Mesodermal cell (in vitro differentiated cells): ENCODE measurements around the gene ITSN1.

Source experiments
- H3K27ac ChIP-seq: 2 replicates; pipeline ENCODE4 v1.7.0; 2013; ENCODE audit warnings: mild to moderate bottlenecking, low read depth, low read length, moderate library complexity; ENCODE audit not compliant: severe bottlenecking
- H3K36me3 ChIP-seq: 2 replicates; pipeline ENCODE4 v1.7.1; 2013; ENCODE audit warnings: mild to moderate bottlenecking, low read length, moderate library complexity; ENCODE audit not compliant: control insufficient read depth, insufficient read depth
- H3K4me1 ChIP-seq: one replicate; pipeline ENCODE4 v1.7.1; 2013; ENCODE audit warnings: mild to moderate bottlenecking, low read length; ENCODE audit not compliant: insufficient read depth, control insufficient read depth, poor library complexity, severe bottlenecking
- H3K4me3 ChIP-seq: 2 replicates; pipeline ENCODE4 v1.7.0; 2013; ENCODE audit warnings: low read length, control low read depth, mild to moderate bottlenecking; ENCODE audit not compliant: insufficient read depth, poor library complexity, severe bottlenecking; ENCODE audit errors: extremely low read depth
- H3K9me3 ChIP-seq: 2 replicates; pipeline ENCODE4 v1.7.1; 2013; ENCODE audit warnings: mild to moderate bottlenecking, low read length, moderate library complexity; ENCODE audit not compliant: control insufficient read depth
- WGBS, 2 experiments: methylation state at CpG; one replicate each; pipeline ENCODE4 v1.1.5; 2013; ENCODE audit warnings: missing lambda C conversion rate in 2 of 2; ENCODE audit not compliant: insufficient coverage in 2 of 2; 5-methylcytosine and 5-hydroxymethylcytosine counted together

The ITSN1 gene

DNA sequence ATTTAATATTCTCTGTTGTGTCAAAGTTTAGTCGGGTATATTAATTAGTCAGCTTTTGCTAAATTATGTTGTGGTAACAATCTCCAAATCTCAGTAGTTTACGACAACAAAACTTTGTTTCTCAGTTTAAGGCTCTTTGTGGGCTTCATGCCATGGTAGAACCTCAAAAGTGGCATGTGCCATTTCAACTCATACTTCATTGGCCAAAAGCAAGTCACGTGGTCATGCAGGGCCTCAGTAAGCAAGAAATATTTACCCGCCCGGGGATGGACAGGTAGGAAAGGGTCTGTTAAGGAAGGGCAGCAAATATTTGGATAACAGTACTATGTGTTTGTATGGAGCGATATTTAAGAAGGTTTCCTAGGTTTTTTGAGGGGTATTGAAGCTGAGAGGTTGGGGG, 38.6 kb downstream of the ITSN1 start:
- H3K27ac ChIP-seq = no peak overlapping the region
- no peaks in the 10 kb centered on the region for H3K9me3 ChIP-seq
- peaks cover 5% of the 10 kb centered on the region for H3K36me3 ChIP-seq
- H3K4me1 ChIP-seq = peaks cover 27% of the 10 kb centered on the region
- WGBS, 2 experiments = 94 to 100% methylated on average over 4 of the region's 6 CpGs
- H3K4me3 ChIP-seq = no peak overlapping the region

DNA sequence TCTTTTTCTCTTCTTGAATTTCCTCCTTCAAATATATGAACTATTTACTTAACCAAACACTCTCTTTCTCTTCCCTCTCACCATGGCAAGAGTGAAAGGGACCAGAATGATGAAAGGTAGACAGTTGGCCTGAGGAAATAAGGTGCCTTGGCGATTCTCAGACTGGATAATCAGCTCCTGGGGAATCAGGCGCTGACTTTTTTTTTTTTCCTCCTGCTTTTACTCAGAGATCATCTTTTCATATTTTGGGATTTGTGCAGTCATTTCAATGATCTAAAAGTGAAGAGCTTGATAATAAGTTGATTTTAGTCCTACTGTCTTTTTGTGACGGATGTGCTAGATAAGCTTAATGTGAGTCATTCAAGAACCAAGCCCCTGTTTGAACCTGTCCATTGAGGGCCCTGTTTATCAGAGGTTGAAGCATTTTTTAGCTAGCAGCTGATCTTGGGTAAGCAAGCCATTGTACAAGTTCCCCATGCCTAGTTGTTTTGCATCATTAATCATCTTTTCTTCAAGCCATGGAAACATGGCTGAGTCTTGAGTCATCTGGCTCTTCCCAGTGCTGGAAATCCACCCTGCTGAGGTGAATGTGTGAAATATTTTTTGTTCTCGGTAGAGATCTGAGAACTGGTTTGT, 40.8 kb downstream of the ITSN1 start:
- Histone ChIP-seq H3K4me3 (no peak overlapping the region), H3K4me1 (peaks cover 43% of the 10 kb centered on the region), H3K27ac (peak overlapping the region; percentile 95), H3K9me3 (no peaks in the 10 kb centered on the region), H3K36me3 (peaks cover 2% of the 10 kb centered on the region)
- 57 to 78% methylated on average over 1 to 2 of the region's 4 CpGs for WGBS, 2 experiments

DNA sequence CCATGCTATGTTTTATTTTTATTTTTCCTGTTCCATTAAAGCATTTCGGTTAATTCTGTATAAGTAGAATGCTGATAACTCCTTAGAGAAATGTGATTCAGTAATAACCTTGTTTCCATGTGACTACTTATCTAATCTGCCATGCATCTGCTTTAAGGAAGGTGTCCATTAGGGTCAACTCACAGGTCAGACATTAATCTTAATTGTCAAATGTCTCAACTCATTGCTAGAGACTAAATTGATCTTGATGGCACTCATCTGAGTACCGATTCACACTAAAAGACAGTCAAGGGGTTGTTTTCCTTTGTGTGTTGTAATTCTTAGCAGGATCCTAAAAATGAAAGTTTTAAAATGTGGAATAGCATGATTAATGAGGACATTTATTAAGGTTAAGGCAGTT, 41.8 kb downstream of the ITSN1 start:
- peak overlapping the region; percentile 95 for H3K27ac ChIP-seq
- no peak overlapping the region for H3K4me3 ChIP-seq
- H3K4me1 ChIP-seq = peaks cover 47% of the 10 kb centered on the region

DNA sequence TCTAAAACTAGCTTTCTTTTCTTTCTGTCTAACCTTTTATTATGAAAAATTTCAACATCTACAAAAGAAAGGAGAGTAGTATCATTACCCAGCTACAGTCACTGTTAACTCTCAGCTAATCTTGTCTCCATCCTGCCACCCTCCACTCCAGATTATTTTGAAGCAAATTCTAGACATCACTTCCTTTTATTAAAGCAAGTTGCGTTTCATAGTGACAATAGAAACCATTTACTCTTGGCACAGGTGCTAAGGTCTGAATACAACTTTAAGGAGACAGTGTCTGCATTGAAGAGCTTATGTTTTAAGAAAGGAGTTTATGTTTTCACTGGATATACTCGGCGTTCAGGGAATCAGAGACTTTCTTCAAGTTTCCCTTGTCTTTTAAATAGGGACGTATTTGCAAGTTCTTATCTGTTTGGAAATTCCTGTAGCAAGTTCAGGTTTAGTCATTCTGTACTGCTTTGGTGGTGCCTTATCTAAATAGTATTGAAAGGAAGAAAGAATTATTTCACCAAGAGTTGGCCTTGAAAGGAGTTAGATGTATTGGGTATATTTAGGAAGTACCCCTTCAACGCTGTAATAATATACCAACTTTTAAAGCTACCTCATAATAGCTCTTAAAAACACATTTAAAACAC, 42.7 kb downstream of the ITSN1 start:
- Histone ChIP-seq H3K9me3 (no peaks in the 10 kb centered on the region), H3K4me1 (peaks cover 47% of the 10 kb centered on the region), H3K4me3 (no peak overlapping the region), H3K36me3 (peaks cover 6% of the 10 kb centered on the region), H3K27ac (peak overlapping the region; percentile 95)
- WGBS, 2 experiments = 16 to 35% methylated on average over 3 to 4 of the region's 5 CpGs

More for the DNA sequence above, 41.8 kb downstream of the ITSN1 start:
- no peaks in the 10 kb centered on the region for H3K36me3 ChIP-seq
- no peaks in the 10 kb centered on the region for H3K9me3 ChIP-seq
- no CpG with 5 or more reads among the region's 2 CpGs for WGBS, 2 experiments

DNA sequence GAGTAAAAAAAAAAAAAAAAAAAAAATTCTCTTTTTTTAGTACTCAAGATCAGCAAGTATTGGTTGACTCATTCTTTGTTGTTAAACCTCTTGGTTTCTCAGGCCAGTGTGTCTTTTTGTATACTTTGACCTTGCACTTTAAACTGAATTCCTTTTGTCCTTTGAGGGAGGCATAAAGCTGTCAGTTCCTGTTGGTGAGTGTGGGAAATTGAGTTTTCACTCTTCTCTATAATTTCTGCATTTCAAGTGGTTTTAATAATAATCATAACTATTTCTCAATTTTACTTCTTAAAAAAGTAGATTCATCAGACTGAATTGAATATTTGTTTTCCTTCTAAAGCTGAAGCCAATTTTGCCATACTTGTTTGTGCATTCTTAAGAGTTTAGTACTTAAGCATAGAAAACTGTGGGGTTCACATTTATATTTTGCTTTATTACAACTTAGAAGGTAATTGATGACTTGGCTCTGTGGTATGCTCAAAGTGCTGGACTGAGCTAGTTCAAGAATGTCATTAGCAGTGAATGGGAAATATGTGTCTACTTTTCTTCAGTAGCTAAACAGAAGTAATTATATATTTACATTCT, 43.4 kb downstream of the ITSN1 start:
- H3K9me3 ChIP-seq = no peaks in the 10 kb centered on the region
- peaks cover 6% of the 10 kb centered on the region for H3K36me3 ChIP-seq
- H3K27ac ChIP-seq = peak overlapping the region; percentile 95
- H3K4me3 ChIP-seq = no peak overlapping the region
- H3K4me1 ChIP-seq = peaks cover 52% of the 10 kb centered on the region

DNA sequence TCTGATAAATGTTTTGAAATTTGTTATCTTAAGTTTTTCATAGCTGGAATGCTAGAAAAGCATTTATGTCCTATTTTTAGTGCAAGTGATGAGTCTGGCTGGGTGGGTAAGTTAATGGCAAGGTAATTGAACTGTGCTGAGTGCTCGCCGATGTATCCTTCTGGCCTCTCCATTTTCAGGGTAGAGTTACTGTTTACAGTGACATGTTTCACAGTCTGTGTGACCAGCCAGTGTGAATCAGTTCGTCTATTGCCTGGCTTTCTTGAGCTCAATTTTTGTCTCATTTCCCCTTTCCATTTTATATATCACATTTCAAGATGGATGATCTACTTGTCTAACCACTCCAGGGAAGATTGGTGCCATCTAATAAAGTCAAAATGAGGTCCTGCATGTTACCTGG, 44.1 kb downstream of the ITSN1 start:
- peak overlapping the region; percentile 95 for H3K27ac ChIP-seq
- H3K4me3 ChIP-seq = no peak overlapping the region
- no peaks in the 10 kb centered on the region for H3K9me3 ChIP-seq
- peaks cover 6% of the 10 kb centered on the region for H3K36me3 ChIP-seq
- 38 to 100% methylated on average over 1 of the region's 3 CpGs for WGBS, 2 experiments
- peaks cover 52% of the 10 kb centered on the region for H3K4me1 ChIP-seq

DNA sequence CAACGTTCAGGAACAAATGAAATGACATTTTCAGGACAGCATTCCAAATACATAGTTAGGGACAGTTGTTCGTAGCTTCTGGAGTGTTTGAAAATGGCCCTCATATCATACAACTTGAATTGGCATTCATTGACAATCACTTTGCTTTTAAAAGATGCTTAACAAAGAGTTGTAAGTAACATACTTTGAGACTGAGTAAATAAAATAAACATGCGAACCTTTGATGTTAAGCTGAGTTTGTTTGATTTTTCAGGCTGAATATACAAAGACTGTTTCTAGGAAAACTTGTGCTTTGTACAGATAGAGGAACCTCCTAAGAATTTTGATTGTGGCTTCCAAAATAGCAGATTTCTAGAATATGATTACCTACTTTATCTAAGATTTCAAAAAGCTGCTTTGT, 45.3 kb downstream of the ITSN1 start:
- 80% methylated on average over 1 of the region's 3 CpGs; no CpG with 5 or more reads in 1 of the 2 experiments for WGBS, 2 experiments
- Histone ChIP-seq H3K4me1 (peaks cover 50% of the 10 kb centered on the region), H3K9me3 (no peaks in the 10 kb centered on the region), H3K27ac (no peak overlapping the region), H3K4me3 (no peak overlapping the region), H3K36me3 (peaks cover 6% of the 10 kb centered on the region)

DNA sequence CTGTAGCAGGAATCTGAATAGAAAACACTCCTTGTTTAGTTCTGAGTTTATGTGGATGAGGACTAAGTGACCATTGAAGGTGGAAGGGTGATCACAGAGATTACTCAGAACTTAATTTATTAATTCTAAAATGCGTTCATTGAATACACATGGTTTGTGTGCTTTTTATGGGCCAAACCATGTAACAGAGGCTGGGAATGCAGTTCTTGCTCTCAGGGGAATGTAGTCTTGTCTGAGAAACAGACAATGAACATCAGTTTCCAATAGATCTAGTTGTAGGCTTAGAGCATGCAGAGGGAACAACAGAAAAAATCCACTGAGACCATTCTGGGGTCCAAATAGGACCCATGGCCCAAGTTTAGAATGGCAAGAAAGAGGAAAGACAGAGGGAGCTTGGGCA, 46.1 kb downstream of the ITSN1 start:
- Histone ChIP-seq H3K36me3 (peaks cover 6% of the 10 kb centered on the region), H3K4me3 (no peak overlapping the region), H3K9me3 (no peaks in the 10 kb centered on the region), H3K27ac (no peak overlapping the region), H3K4me1 (peaks cover 45% of the 10 kb centered on the region)
- WGBS, 2 experiments = no CpG with 5 or more reads among the region's 1 CpG

DNA sequence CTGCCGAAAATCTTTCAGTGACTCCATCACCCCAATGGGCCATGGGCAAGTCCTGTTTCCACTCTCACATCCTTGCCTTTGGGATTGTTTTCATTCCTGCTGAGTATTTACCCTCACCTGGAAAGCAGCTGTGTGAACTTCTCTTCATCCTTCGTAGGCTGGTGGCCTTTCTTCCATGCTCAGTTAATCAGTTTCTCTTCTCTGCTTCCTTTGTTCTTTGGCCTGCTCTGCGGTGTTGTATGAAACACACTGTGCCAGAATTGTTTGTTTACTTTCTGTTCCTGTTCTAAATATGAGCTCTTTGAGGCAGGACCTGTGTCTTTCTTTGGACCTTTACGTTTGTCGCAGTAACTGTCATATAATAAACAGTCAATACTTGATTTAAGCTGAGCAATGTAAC, 48.6 kb downstream of the ITSN1 start:
- H3K36me3 ChIP-seq = peaks cover 6% of the 10 kb centered on the region
- no peaks in the 10 kb centered on the region for H3K9me3 ChIP-seq
- H3K4me3 ChIP-seq = no peak overlapping the region
- H3K27ac ChIP-seq = no peak overlapping the region
- WGBS, 2 experiments = 80 to 90% methylated on average over 1 to 2 of the region's 5 CpGs
- peaks cover 26% of the 10 kb centered on the region for H3K4me1 ChIP-seq

DNA sequence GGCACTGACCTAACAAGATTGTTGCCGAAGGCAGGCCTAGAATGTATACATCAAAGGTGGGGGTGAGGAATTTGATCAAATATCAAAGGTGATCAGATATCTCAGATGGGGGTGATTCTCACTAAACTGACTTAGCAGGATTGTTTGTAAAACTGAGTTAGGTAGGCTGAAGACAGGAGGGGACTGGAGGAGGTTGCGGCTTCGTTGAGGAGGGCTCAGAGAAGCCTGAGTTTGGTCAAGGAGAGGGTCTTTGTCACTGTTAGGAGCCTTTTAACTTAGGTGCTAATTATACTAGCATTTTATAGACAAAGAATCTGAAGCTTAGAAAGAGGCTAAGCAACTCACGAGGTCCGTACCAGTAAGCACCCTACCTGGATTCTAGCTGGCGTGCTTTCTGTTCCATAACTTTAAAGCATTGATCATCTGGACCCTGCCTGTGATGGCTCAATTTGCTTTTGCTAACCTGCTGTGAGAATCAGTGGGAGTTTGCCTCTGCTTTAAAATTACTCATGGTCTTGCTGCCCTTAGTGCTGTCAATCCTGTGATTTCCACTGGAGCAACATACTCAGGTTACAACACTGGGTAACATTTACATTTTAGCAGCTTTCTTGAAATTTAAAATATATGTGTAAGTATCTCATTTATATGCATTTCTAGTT, 49.8 kb downstream of the ITSN1 start:
- Histone ChIP-seq H3K4me1 (peaks cover 15% of the 10 kb centered on the region), H3K36me3 (peaks cover 6% of the 10 kb centered on the region), H3K27ac (no peak overlapping the region), H3K4me3 (no peak overlapping the region), H3K9me3 (no peaks in the 10 kb centered on the region)
- 51 to 63% methylated on average over 4 to 6 of the region's 6 CpGs for WGBS, 2 experiments
